NOMO-1 (cell line): ENCODE results near the gene ALMS1.
"Not testable (repeated sequence)": the region's sequence is repeated elsewhere in the genome, so short reads cannot be mapped to it uniquely, and the experiment has no call there.

Experiments
- DNase-seq, 2 experiments: peaks; one replicate each; lab custom pipeline; 2025; ENCODE audit not compliant: unreplicated experiment in 2 of 2; lab: John Stamatoyannopoulos, UW

ALMS1 gene

GRCh38 chr2:73604589-73604988, 219.0 kb downstream of the ALMS1 start:
- DNase-seq = not testable (repeated sequence)

GRCh38 chr2:73610111-73610510, 224.5 kb downstream of the ALMS1 start:
- DNase-seq = no peak

GRCh38 chr2:73611193-73611592, 225.6 kb downstream of the ALMS1 start:
- no peak for DNase-seq

GRCh38 chr2:73611867-73612266, 226.2 kb downstream of the ALMS1 start:
- no peak for DNase-seq

GRCh38 chr2:73614105-73614504, 228.5 kb downstream of the ALMS1 start:
- DNase-seq = no peak

GRCh38 chr2:73614997-73615396, 229.4 kb downstream of the ALMS1 start:
- DNase-seq = no peak

- DNase-seq = not testable (repeated sequence)
Observed at GRCh38 chr2:73619925-73620324, 234.3 kb downstream of the ALMS1 start.

- not testable (repeated sequence) for DNase-seq
Observed at GRCh38 chr2:73624036-73624435, 238.4 kb downstream of the ALMS1 start.

- DNase-seq = not testable (repeated sequence)
Observed at GRCh38 chr2:73624625-73625024, 239.0 kb downstream of the ALMS1 start.

- peak; percentile 6 to 16 for DNase-seq
Observed at GRCh38 chr2:73626237-73626636, 240.6 kb downstream of the ALMS1 start.

- not testable (repeated sequence) for DNase-seq
Observed at GRCh38 chr2:73628493-73628892, 242.9 kb downstream of the ALMS1 start.

- DNase-seq = peak in 1 of 2 experiments; percentile 5
Observed at GRCh38 chr2:73630662-73631266, 245.1 kb downstream of the ALMS1 start.

GRCh38 chr2:73636977-73637376, 251.3 kb downstream of the ALMS1 start:
- DNase-seq = not testable (repeated sequence)

- no peak for DNase-seq
Observed at GRCh38 chr2:73638429-73638828, 252.8 kb downstream of the ALMS1 start.

GRCh38 chr2:73640511-73640911, 254.9 kb downstream of the ALMS1 start:
- DNase-seq = no peak

- DNase-seq = no peak
Observed at GRCh38 chr2:73640946-73641766, 255.5 kb downstream of the ALMS1 start.

GRCh38 chr2:73641767-73642062, 256.1 kb downstream of the ALMS1 start:
- DNase-seq = no peak

GRCh38 chr2:73642338-73643018, 256.8 kb downstream of the ALMS1 start, which contains the start of gene NAT8:
NAT8 (minus strand) TSS chr2:73642422; CDS start chr2:73641628, 794 bp downstream.
- no peak for DNase-seq

GRCh38 chr2:73647690-73648089, 262.1 kb downstream of the ALMS1 start:
- not testable (repeated sequence) for DNase-seq

GRCh38 chr2:73651591-73652230, 266.1 kb downstream of the ALMS1 start:
- DNase-seq = no peak

- DNase-seq = no peak
Observed at GRCh38 chr2:73652348-73652747, 266.7 kb downstream of the ALMS1 start.
